Upper lobe of left lung (tissue), 6 donors: ENCODE data around the gene HGD. TPM values are rescaled to one million over a fixed set of nuclear protein-coding genes. Genes with fewer than 3 reads are reported as not detected.
"Not testable (repeated sequence)": the region's sequence is repeated elsewhere in the genome, so short reads cannot be mapped to it uniquely, and the experiment has no call there.

Source experiments
- ATAC-seq, 2 donors: fragments of 200-7000 bp; cut with Tn5 transposase; one replicate each; pipeline ENCODE4 v1.9.1; 2022; ENCODE audit warnings: mild to moderate bottlenecking in 2 of 2, moderate library complexity in 2 of 2; ENCODE audit not compliant: low FRiP score in 2 of 2
- DNase-seq, 2 donors: peaks; one replicate each; pipeline ENCODE4 v3.0.0-alpha.2; 2019 to 2020
- H3K27ac ChIP-seq, 4 donors: fragments of 200-600 bp; sonication (generic); one replicate each; pipeline ENCODE4 v1.5.1; 2016 to 2019
- H3K27me3 ChIP-seq, 4 donors: fragments of 200-600 bp; sonication (generic); one replicate each; pipeline ENCODE4 v1.5.1; 2017 to 2019
- H3K36me3 ChIP-seq, 4 donors: fragments of 200-600 bp; sonication (generic); one replicate each; pipeline ENCODE4 v1.5.1; 2016 to 2019
- H3K4me1 ChIP-seq, 4 donors: fragments of 200-600 bp; sonication (generic); one replicate each; pipeline ENCODE4 v1.5.1; 2018 to 2019
- H3K4me3 ChIP-seq, 4 donors: fragments of 200-600 bp; sonication (generic); one replicate each; pipeline ENCODE4 v1.5.1; 2017 to 2019; ENCODE audit warnings: mild to moderate bottlenecking in 2 of 4, moderate library complexity in 1 of 4
- H3K9me3 ChIP-seq, 4 donors: fragments of 200-600 bp; sonication (generic); one replicate each; pipeline ENCODE4 v1.5.1; 2018 to 2019
- CTCF ChIP-seq, 6 experiments: fragments of 450-650 bp in 4 of 6; fragments of 200-600 bp in 2 of 6; sonication (generic) in 2 of 6; IDR thresholded peaks; one replicate each; pipeline ENCODE4 v1.5.1; 2016 to 2019; ENCODE audit warnings: antibody characterized with exemption in 6 of 6
- EP300 ChIP-seq, 4 donors: sonication (generic); formaldehyde crosslinking; IDR thresholded peaks; one replicate each; pipeline ENCODE4 v1.5.1; 2017; ENCODE audit warnings: antibody characterized with exemption in 4 of 4, control low read depth in 2 of 4
- POLR2A ChIP-seq, 4 donors: fragments of 450-650 bp; IDR thresholded peaks; one replicate each; pipeline ENCODE4 v1.5.1; 2016 to 2017; ENCODE audit warnings: antibody characterized with exemption in 4 of 4, mild to moderate bottlenecking in 2 of 4
- POLR2AphosphoS5 ChIP-seq, 2 donors: sonication (generic); formaldehyde crosslinking; IDR thresholded peaks; one replicate each; pipeline ENCODE4 v1.5.1; 2017; ENCODE audit warnings: antibody characterized with exemption in 2 of 2
- WGBS, 2 donors: methylation state at CpG; one replicate each; pipeline ENCODE4 v1.1.5; 2017 to 2018; 5-methylcytosine and 5-hydroxymethylcytosine counted together
- total RNA-seq, 6 donors: library from RNA; depleted of rRNA in 4 of 6; stranded (reverse); fragments of >200 nt in 4 of 6; gene quantifications; one replicate each; pipeline versions ENCODE4 v1.1.0 to v1.2.1, GENCODE V29; 2016 to 2021
- donor health status: DM: no; HTN: no; CAD: no; lungs with moderate emphysema.
- donor health status: DM: no; HTN: yes; CAD: no; lungs with severe emphysema.

Gene HGD
- total RNA-seq, 6 donors from 2014 or later = 0.89 to 45.1 (median 2.6) TPM

DNA sequence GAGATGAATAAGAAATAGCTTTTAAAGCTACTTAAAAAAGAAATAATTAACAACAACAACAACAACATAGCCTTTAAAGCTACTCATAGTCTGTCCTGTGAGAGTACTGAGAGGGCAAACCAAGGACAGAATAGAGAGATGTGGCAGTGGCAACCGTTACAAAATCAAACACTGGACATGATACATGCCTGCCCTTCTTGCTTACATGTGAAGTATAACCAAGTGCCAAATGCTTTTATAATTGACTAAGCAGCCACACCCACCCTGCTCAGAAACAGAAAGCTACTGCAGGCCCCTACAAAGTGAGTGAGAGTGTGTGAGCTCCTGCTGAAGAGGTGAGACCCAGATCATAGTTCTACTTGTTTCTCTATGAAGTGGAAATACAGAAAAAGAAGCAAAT lies 47.5 kb downstream of the HGD start:
- ATAC-seq (peak in 1 of 2 donors; percentile 17), DNase-seq (no peak)
- TF ChIP-seq EP300 (IDR thresholded peaks at IDR 0.05) = no peak
- no peak for TF ChIP-seq POLR2AphosphoS5 (IDR thresholded peaks at IDR 0.05)
- no peak for TF ChIP-seq CTCF (IDR thresholded peaks at IDR 0.05)
- no peak for TF ChIP-seq POLR2A (IDR thresholded peaks at IDR 0.05)
- peaks cover 0 to 2% (median 0%) of the 10 kb centered on the region in 4 donors for H3K4me1 ChIP-seq
- no peaks in the 10 kb centered on the region for H3K36me3 ChIP-seq
- H3K4me3 ChIP-seq = no peak overlapping the region
- H3K9me3 ChIP-seq = no peaks in the 10 kb centered on the region
- no peaks in the 10 kb centered on the region for H3K27me3 ChIP-seq
- no peak overlapping the region for H3K27ac ChIP-seq
- WGBS, 2 donors = 0% methylated on average over 1 of the region's 1 CpG

- ATAC-seq (no peak), DNase-seq (no peak)
- H3K27ac ChIP-seq = no peak overlapping the region
- H3K36me3 ChIP-seq = no peaks in the 10 kb centered on the region
- no peak overlapping the region for H3K4me3 ChIP-seq
- H3K4me1 ChIP-seq = no peaks in the 10 kb centered on the region
- TF ChIP-seq EP300 (IDR thresholded peaks at IDR 0.05) (no peak), POLR2A (IDR thresholded peaks at IDR 0.05) (no peak), CTCF (IDR thresholded peaks at IDR 0.05) (no peak), POLR2AphosphoS5 (IDR thresholded peaks at IDR 0.05) (no peak)
- H3K9me3 ChIP-seq = peaks cover 0 to 17% (median 11%) of the 10 kb centered on the region in 4 donors
- no peaks in the 10 kb centered on the region for H3K27me3 ChIP-seq
Observed at GRCh38 chr3:120625159-120625586, 56.9 kb downstream of the HGD start.

- Histone ChIP-seq H3K27ac (no peak overlapping the region), H3K36me3 (no peaks in the 10 kb centered on the region), H3K4me1 (no peaks in the 10 kb centered on the region), H3K9me3 (peaks cover 0 to 17% (median 11%) of the 10 kb centered on the region in 4 donors), H3K4me3 (no peak overlapping the region), H3K27me3 (no peaks in the 10 kb centered on the region)
- DNase-seq (no peak), ATAC-seq (no peak)
- TF ChIP-seq POLR2A (IDR thresholded peaks at IDR 0.05) = no peak
- no peak for TF ChIP-seq EP300 (IDR thresholded peaks at IDR 0.05)
- no peak for TF ChIP-seq POLR2AphosphoS5 (IDR thresholded peaks at IDR 0.05)
- no peak for TF ChIP-seq CTCF (IDR thresholded peaks at IDR 0.05)
Observed at GRCh38 chr3:120623727-120624093, 58.3 kb downstream of the HGD start.

DNA sequence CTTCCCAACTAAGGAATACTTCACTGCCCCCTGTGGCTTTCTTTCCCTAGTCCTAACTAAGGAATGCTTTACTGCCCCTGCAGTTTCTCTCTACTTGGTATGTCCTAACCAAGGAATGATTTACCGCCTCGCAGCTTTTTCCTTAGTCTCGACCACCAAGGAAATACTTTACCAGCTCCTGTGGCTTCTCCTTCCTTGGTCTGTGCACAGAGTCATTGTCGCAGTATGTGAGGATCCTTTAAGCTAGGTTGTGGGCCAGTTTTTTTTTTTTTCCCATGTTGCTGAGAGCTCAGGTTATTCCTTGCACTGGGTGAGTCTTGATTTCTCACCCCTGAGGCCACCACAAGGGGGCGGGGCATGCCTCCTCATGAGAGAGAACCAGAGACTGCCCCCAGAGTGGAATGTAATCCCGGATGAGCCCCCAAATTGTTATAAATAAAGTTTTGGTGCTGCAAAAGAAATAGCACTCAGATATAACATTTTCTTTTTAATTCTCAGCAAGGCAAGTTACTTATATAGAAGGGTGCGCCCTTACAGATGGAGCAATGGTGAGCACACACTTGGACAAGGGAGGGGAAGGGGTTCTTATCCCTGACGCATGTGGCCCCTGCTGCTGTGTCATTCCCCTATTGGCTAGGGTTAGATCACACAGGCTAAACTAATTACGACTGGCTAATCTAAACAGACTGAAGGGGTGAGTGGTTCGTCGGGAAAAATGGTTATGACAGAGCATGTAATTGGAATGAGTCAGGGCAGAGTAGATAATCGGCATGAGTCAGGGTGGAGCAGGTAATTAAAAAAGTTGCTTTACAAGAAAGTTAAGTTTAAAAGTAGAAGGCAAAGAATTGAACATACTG lies 58.9 kb downstream of the HGD start:
- H3K4me1 ChIP-seq = no peaks in the 10 kb centered on the region
- 88 to 90% methylated on average over 12 of the region's 12 CpGs for WGBS, 2 donors
- no peak for TF ChIP-seq CTCF (IDR thresholded peaks at IDR 0.05)
- no peaks in the 10 kb centered on the region for H3K36me3 ChIP-seq
- no peak overlapping the region for H3K4me3 ChIP-seq
- H3K27ac ChIP-seq = no peak overlapping the region
- no peak for DNase-seq
- H3K27me3 ChIP-seq = no peaks in the 10 kb centered on the region
- no peak for ATAC-seq
- H3K9me3 ChIP-seq = peaks cover 0 to 17% (median 11%) of the 10 kb centered on the region in 4 donors

DNA sequence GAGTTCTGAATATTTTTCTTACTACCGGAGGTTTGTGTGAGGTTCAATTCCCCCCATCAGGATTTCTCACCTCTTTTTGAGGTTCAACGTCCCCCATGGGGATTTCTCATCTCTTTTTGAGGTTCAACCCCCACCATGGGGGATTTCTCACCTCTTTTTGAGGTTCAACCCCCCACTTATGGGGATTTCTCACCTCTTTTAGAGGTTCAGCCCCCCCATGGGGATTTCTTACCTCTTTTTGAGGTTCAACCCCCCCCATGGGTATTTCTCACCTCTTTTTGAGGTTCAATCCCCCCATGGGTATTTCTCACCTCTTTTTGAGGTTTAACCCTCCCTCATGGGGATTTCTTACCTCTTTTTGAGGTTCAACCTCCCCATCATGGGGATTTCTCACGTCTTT lies 59.6 kb downstream of the HGD start:
- TF ChIP-seq POLR2A (IDR thresholded peaks at IDR 0.05) (no peak), CTCF (IDR thresholded peaks at IDR 0.05) (no peak), EP300 (IDR thresholded peaks at IDR 0.05) (no peak), POLR2AphosphoS5 (IDR thresholded peaks at IDR 0.05) (no peak)
- H3K4me3 ChIP-seq = no peak overlapping the region
- DNase-seq (no peak), ATAC-seq (no peak)
- peaks cover 0 to 17% (median 11%) of the 10 kb centered on the region in 4 donors for H3K9me3 ChIP-seq
- no peaks in the 10 kb centered on the region for H3K27me3 ChIP-seq
- 88 to 91% methylated on average over 3 of the region's 3 CpGs for WGBS, 2 donors
- H3K27ac ChIP-seq = no peak overlapping the region
- no peaks in the 10 kb centered on the region for H3K4me1 ChIP-seq
- H3K36me3 ChIP-seq = no peaks in the 10 kb centered on the region

DNA sequence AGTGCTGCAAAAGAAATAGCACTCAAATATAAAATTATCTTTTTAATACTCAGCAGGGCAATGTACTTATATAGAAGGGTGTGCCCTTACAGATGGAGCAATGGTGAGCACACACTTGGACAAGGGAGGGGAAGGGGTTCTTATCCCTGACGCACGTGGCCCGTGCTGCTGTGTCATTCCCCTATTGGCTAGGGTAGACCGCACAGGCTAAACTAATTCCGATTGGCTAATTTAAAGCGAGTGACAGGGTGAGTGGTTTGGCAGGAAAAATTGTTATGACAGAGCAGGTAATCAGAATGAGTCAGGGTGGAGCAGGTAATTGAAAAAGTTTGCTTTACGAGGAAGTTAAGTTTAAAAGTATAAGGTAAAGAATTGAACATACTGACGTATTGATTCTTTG lies 65.3 kb downstream of the HGD start:
- not testable (repeated sequence) for H3K9me3 ChIP-seq, H3K4me1 ChIP-seq, H3K4me3 ChIP-seq, DNase-seq, ATAC-seq, H3K27me3 ChIP-seq, H3K27ac ChIP-seq, H3K36me3 ChIP-seq
- 88 to 89% methylated on average over 8 of the region's 8 CpGs for WGBS, 2 donors
